Measurements from ENCODE around the gene WNT11.

Gene WNT11

GRCh38 chr11:76170468-76170867 lies 35.8 kb downstream of the WNT11 start:
- no peak for DNase-seq

- DNase-seq, result no peak
Measured at GRCh38 chr11:76169473-76169896, 36.8 kb downstream of the WNT11 start.

GRCh38 chr11:76167590-76167989 lies 38.7 kb downstream of the WNT11 start:
- no peak for DNase-seq

GRCh38 chr11:76166314-76166713 lies 40.0 kb downstream of the WNT11 start:
- DNase-seq, result no peak

- no peak for DNase-seq
Measured at GRCh38 chr11:76164861-76165751, 41.2 kb downstream of the WNT11 start.

- DNase-seq, result no peak
Measured at GRCh38 chr11:76164081-76164480, 42.2 kb downstream of the WNT11 start.

GRCh38 chr11:76163289-76163880 lies 42.9 kb downstream of the WNT11 start:
- DNase-seq, result no peak

GRCh38 chr11:76162336-76163288 lies 43.7 kb downstream of the WNT11 start:
- no peak for DNase-seq

GRCh38 chr11:76161261-76161961 lies 44.9 kb downstream of the WNT11 start:
- peak; percentile 31 for DNase-seq

- DNase-seq, result no peak
Measured at GRCh38 chr11:76160856-76161255, 45.4 kb downstream of the WNT11 start.

- DNase-seq, result peak; percentile 34
Measured at GRCh38 chr11:76159983-76160661, 46.2 kb downstream of the WNT11 start.

- no peak for DNase-seq
Measured at GRCh38 chr11:76159303-76159937, 46.9 kb downstream of the WNT11 start.

- DNase-seq, result no peak
Measured at GRCh38 chr11:76158394-76159302, 47.7 kb downstream of the WNT11 start.

GRCh38 chr11:76157891-76158290 lies 48.4 kb downstream of the WNT11 start:
- DNase-seq, result no peak

- DNase-seq, result no peak
Measured at GRCh38 chr11:76156971-76157427, 49.3 kb downstream of the WNT11 start.

- no peak for DNase-seq
Measured at GRCh38 chr11:76155500-76156227, 50.6 kb downstream of the WNT11 start.

- no peak for DNase-seq
Measured at GRCh38 chr11:76153571-76153923, 52.8 kb downstream of the WNT11 start.

GRCh38 chr11:76152741-76153570 lies 53.3 kb downstream of the WNT11 start:
- no peak for DNase-seq

All from NCI-H1694 treated with DMSO at 0.1 percent for 48 hours (cell line).